HEK293 (cell line): ENCODE data around the gene GIMD1.

Experiments used
- KLF9 ChIP-seq: fragments of 450-650 bp; formaldehyde crosslinking; IDR thresholded peaks from 2 replicates; pipeline ENCODE4 v1.5.1; 2016; ENCODE audit warnings: missing biosample characterization, missing genetic modification characterization, low read depth
- SETDB1 ChIP-seq: IDR thresholded peaks from one replicate; pipeline ENCODE4 v1.6.1; 2017; ENCODE audit warnings: mild to moderate bottlenecking, low read length, moderate library complexity, mixed read lengths; ENCODE audit not compliant: insufficient read length
- SP2 ChIP-seq: fragments of 450-650 bp; formaldehyde crosslinking; IDR thresholded peaks from 2 replicates; pipeline ENCODE4 v1.5.1; 2016; ENCODE audit warnings: missing biosample characterization, missing genetic modification characterization
- ZNF146 ChIP-seq: fragments of 450-650 bp; formaldehyde crosslinking; IDR thresholded peaks from 2 replicates; pipeline ENCODE4 v1.5.1; 2016; ENCODE audit warnings: missing biosample characterization, missing genetic modification characterization
- ZNF394 ChIP-seq: fragments of 450-650 bp; formaldehyde crosslinking; IDR thresholded peaks from 2 replicates; pipeline ENCODE4 v1.5.1; 2016; ENCODE audit warnings: missing biosample characterization, missing genetic modification characterization, mild to moderate bottlenecking, moderate library complexity, borderline replicate concordance
- ZNF423 ChIP-seq: fragments of 450-650 bp; formaldehyde crosslinking; IDR thresholded peaks from 2 replicates; pipeline ENCODE4 v1.5.1; 2016; ENCODE audit warnings: missing biosample characterization, missing genetic modification characterization
- ZNF544 ChIP-seq: fragments of 450-650 bp; formaldehyde crosslinking; IDR thresholded peaks from 2 replicates; pipeline ENCODE4 v1.5.0; 2017; ENCODE audit warnings: missing biosample characterization, missing genetic modification characterization
- ZNF76 ChIP-seq: fragments of 450-650 bp; formaldehyde crosslinking; IDR thresholded peaks from 2 replicates; pipeline ENCODE4; 2016; ENCODE audit warnings: low read depth, missing biosample characterization, missing genetic modification characterization, borderline replicate concordance
- TF ChIP-seq, protein P1 (sequence below): fragments of 450-650 bp; formaldehyde crosslinking; IDR thresholded peaks from 2 replicates; pipeline ENCODE4 v1.5.1; 2016; ENCODE audit warnings: missing biosample characterization, missing genetic modification characterization
- TF ChIP-seq, protein P2 (sequence below): IDR thresholded peaks from 2 replicates; pipeline ENCODE4 v1.6.1; 2011; ENCODE audit warnings: mild to moderate bottlenecking, low read depth, low read length, borderline replicate concordance
- TF ChIP-seq, protein P3 (sequence below): fragments of 450-650 bp; IDR thresholded peaks from 2 replicates; pipeline ENCODE4 v1.5.1; 2018; ENCODE audit warnings: missing biosample characterization, mild to moderate bottlenecking, missing genetic modification characterization
- TF ChIP-seq, protein P4 (sequence below): fragments of 450-650 bp; formaldehyde crosslinking; IDR thresholded peaks from 2 replicates; pipeline ENCODE4 v1.5.1; 2017; ENCODE audit warnings: missing biosample characterization, missing genetic modification characterization
- TF ChIP-seq, protein P5 (sequence below): fragments of 450-650 bp; formaldehyde crosslinking; IDR thresholded peaks from 2 replicates; pipeline ENCODE4 v1.5.1; 2016; ENCODE audit warnings: missing biosample characterization, missing genetic modification characterization

DNA sequence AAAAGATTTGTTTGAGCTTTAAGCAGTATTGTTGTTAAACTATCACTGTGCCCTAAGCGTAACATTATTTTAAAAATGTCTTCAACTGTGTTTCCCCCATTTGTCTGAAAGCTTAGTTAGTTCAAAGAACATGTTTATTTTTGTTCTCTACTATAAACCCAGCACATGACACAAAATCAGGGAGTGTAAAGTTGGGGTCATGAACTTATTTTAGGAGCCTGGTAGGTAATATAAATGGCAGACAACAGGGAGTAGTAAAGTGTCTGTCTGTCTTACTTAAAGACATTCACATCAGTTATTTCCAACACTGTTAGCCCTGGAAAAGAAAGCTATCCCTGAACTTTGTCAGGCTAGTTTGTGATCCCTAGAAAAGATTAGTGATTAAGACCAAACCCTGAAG lies 48.3 kb downstream of the GIMD1 start:
- TF ChIP-seq, protein P1, sequence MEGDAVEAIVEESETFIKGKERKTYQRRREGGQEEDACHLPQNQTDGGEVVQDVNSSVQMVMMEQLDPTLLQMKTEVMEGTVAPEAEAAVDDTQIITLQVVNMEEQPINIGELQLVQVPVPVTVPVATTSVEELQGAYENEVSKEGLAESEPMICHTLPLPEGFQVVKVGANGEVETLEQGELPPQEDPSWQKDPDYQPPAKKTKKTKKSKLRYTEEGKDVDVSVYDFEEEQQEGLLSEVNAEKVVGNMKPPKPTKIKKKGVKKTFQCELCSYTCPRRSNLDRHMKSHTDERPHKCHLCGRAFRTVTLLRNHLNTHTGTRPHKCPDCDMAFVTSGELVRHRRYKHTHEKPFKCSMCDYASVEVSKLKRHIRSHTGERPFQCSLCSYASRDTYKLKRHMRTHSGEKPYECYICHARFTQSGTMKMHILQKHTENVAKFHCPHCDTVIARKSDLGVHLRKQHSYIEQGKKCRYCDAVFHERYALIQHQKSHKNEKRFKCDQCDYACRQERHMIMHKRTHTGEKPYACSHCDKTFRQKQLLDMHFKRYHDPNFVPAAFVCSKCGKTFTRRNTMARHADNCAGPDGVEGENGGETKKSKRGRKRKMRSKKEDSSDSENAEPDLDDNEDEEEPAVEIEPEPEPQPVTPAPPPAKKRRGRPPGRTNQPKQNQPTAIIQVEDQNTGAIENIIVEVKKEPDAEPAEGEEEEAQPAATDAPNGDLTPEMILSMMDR (tag by site-specific recombination), result no peak
- no peak for TF ChIP-seq ZNF146 (tag by site-specific recombination)
- TF ChIP-seq ZNF544 (tag by site-specific recombination), result no peak
- TF ChIP-seq KLF9, result no peak
- TF ChIP-seq, protein P2, sequence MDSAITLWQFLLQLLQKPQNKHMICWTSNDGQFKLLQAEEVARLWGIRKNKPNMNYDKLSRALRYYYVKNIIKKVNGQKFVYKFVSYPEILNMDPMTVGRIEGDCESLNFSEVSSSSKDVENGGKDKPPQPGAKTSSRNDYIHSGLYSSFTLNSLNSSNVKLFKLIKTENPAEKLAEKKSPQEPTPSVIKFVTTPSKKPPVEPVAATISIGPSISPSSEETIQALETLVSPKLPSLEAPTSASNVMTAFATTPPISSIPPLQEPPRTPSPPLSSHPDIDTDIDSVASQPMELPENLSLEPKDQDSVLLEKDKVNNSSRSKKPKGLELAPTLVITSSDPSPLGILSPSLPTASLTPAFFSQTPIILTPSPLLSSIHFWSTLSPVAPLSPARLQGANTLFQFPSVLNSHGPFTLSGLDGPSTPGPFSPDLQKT, result no peak
- no peak for TF ChIP-seq ZNF394 (tag by site-specific recombination)
- TF ChIP-seq, protein P3, sequence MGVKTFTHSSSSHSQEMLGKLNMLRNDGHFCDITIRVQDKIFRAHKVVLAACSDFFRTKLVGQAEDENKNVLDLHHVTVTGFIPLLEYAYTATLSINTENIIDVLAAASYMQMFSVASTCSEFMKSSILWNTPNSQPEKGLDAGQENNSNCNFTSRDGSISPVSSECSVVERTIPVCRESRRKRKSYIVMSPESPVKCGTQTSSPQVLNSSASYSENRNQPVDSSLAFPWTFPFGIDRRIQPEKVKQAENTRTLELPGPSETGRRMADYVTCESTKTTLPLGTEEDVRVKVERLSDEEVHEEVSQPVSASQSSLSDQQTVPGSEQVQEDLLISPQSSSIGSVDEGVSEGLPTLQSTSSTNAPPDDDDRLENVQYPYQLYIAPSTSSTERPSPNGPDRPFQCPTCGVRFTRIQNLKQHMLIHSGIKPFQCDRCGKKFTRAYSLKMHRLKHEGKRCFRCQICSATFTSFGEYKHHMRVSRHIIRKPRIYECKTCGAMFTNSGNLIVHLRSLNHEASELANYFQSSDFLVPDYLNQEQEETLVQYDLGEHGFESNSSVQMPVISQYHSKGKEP (tag by site-specific recombination), result no peak
- TF ChIP-seq, protein P4, sequence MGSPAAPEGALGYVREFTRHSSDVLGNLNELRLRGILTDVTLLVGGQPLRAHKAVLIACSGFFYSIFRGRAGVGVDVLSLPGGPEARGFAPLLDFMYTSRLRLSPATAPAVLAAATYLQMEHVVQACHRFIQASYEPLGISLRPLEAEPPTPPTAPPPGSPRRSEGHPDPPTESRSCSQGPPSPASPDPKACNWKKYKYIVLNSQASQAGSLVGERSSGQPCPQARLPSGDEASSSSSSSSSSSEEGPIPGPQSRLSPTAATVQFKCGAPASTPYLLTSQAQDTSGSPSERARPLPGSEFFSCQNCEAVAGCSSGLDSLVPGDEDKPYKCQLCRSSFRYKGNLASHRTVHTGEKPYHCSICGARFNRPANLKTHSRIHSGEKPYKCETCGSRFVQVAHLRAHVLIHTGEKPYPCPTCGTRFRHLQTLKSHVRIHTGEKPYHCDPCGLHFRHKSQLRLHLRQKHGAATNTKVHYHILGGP (tag by site-specific recombination), result no peak
- TF ChIP-seq ZNF76 (tag by site-specific recombination), result no peak
- no peak for TF ChIP-seq SETDB1
- TF ChIP-seq ZNF423, result no peak
- no peak for TF ChIP-seq SP2 (tag by site-specific recombination)
- TF ChIP-seq, protein P5, sequence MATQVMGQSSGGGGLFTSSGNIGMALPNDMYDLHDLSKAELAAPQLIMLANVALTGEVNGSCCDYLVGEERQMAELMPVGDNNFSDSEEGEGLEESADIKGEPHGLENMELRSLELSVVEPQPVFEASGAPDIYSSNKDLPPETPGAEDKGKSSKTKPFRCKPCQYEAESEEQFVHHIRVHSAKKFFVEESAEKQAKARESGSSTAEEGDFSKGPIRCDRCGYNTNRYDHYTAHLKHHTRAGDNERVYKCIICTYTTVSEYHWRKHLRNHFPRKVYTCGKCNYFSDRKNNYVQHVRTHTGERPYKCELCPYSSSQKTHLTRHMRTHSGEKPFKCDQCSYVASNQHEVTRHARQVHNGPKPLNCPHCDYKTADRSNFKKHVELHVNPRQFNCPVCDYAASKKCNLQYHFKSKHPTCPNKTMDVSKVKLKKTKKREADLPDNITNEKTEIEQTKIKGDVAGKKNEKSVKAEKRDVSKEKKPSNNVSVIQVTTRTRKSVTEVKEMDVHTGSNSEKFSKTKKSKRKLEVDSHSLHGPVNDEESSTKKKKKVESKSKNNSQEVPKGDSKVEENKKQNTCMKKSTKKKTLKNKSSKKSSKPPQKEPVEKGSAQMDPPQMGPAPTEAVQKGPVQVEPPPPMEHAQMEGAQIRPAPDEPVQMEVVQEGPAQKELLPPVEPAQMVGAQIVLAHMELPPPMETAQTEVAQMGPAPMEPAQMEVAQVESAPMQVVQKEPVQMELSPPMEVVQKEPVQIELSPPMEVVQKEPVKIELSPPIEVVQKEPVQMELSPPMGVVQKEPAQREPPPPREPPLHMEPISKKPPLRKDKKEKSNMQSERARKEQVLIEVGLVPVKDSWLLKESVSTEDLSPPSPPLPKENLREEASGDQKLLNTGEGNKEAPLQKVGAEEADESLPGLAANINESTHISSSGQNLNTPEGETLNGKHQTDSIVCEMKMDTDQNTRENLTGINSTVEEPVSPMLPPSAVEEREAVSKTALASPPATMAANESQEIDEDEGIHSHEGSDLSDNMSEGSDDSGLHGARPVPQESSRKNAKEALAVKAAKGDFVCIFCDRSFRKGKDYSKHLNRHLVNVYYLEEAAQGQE (tag by site-specific recombination), result no peak
